Dedifferentiated amniotic fluid mesenchymal stem cell (primary cell): ENCODE results near the gene FUT1.
A peak's percentile ranks its signal among the peaks of the same experiment; 100 is the strongest.

Source experiments
- DNase-seq: peaks from one replicate; pipeline ENCODE4 v3.0.0-alpha.2; 2016; ENCODE audit errors: extremely low spot score

FUT1 gene

DNA sequence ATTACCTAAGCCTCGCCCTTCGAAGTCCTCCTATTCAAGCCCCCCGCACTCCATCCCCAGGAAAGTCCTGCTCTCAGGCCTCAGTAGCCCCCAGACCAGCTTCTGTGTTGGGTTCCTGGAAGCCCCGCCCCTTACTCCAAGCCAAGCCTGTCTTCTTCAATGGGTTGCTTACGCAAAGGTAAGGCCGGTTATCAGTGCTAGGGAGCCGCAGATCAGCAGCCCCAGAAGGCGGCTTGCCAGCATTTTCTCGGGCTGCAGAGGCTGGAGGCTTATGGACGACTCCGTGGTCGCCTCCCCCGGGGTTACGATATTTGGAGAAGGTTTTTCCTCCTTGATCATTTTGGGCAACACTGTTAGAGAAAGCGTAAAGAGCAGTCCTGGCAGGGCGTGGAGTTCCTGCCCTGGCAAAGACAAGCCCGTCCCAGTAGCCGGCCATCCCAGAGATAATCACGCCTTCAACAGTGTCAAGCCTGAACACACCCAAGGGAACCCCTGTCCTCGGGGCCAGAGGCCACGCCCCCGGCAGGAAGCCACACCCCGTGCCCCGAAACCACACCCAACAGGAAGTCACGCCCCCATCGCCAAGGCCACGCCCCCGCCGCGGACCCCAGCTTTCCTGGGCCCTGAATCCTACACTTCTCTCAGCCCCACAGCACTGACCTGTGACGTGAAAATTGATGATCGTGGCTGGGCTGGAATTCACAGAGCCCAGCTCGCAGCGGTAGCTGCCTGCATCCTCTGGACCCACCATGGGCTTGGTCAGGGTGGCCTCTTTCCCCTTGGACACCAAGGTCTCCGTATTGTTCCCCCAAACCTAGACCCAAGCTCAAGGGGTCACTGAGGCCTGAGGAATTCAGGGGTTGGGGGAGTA lies 11.1 kb downstream of the FUT1 start:
- DNase-seq, result no peak

DNA sequence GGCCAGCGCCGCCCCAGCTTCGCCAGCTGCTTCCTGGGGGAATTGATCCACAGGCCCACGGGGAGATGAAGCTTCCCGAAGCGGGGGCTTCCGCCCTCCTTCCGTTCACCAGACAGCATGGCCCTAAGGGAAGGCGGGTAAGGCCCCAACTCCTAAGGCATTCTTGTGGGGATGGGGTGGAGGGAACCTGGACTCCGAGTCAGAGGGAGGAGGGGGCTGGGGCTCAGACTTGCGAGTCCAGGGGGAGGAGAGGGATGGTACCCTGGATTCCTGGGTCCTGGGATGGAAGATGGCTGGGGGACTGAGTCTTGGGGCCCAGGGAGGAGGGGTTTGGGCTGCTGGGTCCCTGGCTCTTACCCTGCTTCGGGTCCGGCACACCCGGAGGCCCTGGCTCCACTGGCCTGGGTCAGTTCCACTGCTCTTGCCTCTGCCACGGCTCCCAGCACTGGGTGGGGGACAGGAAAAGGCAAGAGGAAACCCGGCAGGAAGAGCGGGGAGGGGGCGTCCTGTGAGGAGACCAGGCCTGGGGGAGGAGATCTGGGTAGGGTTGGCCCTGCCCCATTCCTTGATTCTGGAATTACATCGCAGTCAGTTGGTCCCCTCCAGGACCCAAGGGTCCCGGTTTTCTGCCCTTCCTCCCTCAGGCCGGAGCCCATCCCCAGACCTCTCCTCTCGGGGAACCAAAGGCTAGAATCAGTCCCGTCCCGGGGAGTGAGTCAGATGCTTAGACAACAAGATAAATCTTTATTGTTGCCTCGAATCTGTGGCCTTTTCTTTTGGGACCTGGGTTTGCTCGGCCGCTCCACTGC lies 12.1 kb downstream of the FUT1 start, which contains the start of gene RASIP1:
Gene RASIP1 (minus strand): TSS at position 447 of the 809 bp plus-strand sequence. CDS start 328 bp downstream, at position 119.
- DNase-seq, result no peak

DNA sequence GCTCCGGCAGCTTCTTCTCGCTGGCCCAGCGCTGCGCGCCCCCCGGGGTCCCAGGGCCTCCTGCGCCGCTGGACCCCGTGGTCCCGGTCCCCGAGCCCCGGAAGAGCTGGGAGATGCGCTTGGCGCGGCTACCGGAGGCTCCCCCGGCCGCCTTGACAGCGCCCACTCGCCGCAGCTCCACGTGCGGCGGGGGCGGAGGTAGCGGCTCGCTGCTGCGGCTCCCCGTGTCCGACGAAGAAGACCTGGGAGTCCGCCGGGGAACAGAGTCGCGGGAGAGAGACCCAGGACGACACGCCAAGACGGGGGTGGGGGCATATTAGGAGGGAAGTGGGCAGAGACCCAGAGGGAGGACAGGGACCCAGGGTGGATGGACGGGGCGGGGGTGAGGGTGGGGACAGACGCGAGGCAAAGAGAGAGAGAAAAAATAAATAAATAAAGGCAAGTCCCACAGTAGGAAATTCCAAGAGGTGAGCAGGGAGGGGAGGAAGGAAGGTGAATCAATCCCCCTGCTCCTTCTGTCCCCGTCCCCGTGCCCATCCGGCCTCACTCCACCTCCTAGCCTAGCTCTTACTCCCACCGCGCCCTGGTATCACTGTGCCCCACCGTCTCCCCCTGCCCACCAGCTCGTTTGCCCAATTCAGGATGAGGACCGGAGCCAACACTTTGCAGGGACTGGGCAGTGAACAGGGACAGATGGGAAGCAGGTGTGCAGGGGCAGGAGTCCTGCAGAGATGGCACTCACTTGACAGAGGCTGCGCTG lies 12.9 kb downstream of the FUT1 start:
- no peak for DNase-seq

DNA sequence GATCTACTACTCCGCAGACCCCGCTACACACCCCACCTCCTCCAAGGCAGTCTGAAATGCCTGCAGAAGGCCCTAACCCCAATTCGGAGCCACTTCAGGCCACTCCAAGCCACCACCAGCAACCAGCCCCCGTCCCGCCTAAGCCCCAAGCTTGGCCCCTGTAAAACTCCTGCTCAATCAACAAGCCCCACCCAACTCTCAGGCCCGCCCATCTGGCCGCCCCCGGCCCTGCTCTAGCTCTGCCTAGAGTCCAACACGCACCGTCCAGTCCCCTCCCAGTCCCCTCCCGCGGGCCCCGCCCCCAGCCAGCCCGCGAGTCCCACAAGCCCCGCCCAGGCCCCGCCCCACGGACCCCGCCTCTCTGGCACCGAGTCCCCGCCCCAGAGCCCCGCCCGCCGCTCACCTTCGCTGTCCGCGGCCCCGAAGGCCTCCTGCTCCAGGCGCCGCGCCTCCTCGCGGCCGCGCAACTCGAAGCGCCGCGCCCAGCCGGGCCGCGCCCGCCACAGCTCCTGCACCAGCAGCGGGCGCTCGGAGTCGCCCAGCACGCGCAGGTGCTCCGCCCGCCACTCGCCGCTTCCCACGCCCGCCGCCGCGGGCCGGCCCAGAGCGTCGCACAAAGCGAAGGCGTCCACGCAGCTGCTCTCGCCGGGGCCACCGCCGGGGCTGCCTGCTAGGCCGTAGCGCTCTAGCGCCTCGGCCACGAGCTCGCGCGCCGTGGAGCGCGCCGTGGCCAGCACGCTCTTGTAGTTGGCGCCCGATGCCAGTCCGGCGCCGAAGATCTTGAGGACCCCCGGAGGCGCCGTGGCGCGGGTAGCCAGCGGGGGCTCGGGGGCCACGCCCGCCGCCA lies 13.7 kb downstream of the FUT1 start:
- DNase-seq, result no peak

DNA sequence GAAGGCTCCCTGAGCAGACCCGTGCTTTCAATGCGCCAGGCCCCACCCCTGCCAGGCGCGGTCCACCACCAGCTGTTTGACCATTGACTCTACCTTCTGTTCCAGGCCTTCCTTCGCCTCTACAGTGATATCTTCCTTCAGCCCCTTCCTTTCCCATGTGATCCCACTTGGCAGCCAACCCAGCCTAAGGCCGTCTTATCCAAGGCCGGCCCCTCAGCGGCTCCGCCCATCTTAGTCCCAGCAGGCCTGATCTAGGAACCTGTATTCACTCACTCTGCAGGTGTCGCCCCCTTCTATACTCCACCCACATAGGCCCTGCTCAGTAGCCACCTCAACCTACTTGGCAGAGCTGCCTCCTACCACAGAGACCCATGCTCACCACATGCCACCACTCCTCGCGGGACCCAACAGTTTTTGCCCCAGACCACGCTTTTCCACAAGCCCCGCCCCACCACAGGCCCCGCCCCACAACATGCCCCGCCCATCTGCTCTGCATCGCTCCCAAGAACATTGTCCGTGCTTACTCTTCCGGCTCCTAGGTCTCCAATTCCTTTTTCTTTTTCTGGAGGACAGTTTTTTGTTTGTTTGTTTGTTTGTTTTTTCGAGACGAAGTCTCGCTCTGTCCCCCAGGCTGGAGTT lies 15.0 kb downstream of the FUT1 start:
- DNase-seq, result no peak

DNA sequence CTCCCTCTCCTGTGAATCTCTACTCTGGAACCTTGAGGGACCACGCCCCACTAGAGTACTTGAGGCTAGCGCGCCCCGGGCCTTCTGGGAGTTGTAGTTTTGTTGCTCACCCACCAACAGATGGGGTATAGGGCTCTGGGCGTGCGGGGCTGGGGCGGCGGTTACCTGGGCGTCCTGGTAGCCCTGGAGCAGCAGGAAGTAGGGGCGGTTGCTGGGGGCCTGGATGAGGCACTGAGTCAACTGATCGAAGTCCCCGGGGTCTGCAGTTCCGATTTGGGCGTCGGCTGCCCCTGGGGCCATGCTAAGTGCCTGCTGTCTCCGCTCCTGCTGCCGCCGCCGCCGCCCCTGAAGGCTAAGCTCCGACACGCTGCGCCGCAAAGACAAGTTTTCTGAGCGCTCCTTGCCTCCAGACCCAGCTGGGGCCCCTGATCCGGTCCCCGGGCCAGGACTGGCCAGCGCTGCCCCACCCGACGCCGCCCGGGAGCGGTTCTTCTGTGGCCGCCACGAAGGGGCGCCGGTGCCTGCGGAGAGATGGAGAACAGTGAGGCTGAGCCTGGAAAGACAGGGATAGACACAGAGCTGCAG lies 17.3 kb downstream of the FUT1 start:
- DNase-seq, result no peak

DNA sequence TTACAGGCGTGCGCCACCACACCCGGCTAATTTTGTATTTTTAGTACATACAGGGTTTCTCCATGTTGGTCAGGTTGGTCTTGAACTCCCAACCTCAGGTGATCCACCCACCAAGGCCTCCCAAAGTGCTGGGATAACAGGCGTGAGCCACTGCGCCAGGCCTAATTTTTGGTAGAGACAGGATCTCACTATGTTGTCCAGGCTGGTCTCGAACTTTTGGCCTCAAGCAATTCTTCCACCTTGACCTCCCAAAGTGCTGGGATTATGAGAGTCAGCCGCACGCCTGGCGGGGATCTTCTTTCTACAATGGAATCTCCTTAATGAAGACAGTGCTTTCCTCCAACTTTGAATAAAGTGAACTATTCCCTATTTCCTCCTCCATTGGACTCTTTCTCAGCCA lies 17.8 kb downstream of the FUT1 start:
- no peak for DNase-seq

DNA sequence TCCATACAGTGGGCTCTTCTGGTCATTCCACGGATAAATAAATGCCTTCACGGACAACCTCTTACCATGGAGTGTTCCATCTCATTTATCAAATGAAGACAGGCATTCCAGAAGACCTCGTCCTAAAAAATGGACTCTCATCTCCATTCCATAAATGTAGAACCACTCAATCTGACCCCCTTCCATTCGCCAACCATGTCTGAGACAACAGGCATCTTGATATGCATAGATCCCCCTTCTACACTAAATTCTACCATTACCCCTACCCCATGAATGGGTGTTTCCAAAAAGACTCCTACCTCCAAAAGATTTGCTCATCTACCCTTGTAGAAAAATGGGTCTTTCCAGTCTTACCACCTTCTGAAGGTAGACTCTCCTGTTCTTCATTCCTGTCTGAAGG lies 21.0 kb downstream of the FUT1 start:
- no peak for DNase-seq

DNA sequence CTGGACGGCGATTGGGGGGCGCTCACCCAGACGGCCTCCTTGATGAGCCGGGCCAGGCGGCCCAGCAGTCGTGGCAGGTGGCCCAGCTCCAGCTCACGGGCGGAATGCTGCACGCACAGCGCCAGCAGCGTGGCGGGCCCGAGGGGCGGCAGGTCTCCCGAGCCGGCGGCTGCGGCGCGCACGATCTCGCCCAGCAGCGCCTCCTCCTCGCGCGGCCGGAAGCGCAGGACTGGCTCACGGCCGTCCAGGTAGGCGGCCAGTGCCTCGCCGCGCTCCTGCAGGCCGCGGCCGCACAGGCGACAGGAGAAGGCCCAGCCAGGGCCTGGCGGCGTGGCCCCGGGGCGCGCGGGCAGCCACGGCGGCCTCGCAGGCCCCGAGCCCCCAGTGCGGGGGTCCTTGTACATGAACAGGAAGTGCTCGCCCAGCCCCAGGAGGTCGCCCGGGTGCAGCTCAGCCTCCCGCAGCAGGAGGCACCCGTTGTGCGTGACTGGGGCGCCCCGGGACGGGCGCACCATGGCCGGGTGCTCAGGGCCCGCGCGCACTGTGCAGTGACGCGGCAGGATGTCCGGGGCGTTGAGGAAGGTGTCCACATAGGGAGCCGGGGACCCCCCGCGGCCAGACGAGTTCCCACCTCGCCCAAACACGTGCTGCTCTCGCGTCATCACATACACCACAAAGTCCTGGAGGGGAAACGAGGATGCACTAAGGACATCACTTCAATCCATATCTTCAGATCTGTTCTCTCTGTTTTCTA lies 23.4 kb downstream of the FUT1 start:
- DNase-seq, result no peak

DNA sequence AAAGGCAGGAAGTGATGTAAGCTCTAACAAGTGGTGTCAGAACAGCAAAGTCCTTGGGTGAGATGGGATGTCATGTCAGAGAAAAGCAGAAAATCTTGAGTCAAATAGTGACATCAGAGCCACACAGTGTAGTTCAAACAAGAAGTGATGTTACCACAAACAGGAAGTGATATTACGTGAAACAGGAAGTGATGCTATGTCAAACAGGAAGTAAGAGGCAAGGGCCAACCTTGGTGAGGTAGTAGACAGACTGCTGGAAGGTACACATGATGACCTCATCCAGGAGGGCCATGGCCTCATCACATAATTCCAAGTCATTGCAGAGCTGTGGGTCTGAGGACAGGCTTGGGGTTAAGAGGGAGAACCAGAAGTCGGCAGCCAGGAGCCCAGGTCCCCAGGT lies 25.9 kb downstream of the FUT1 start:
- no peak for DNase-seq

DNA sequence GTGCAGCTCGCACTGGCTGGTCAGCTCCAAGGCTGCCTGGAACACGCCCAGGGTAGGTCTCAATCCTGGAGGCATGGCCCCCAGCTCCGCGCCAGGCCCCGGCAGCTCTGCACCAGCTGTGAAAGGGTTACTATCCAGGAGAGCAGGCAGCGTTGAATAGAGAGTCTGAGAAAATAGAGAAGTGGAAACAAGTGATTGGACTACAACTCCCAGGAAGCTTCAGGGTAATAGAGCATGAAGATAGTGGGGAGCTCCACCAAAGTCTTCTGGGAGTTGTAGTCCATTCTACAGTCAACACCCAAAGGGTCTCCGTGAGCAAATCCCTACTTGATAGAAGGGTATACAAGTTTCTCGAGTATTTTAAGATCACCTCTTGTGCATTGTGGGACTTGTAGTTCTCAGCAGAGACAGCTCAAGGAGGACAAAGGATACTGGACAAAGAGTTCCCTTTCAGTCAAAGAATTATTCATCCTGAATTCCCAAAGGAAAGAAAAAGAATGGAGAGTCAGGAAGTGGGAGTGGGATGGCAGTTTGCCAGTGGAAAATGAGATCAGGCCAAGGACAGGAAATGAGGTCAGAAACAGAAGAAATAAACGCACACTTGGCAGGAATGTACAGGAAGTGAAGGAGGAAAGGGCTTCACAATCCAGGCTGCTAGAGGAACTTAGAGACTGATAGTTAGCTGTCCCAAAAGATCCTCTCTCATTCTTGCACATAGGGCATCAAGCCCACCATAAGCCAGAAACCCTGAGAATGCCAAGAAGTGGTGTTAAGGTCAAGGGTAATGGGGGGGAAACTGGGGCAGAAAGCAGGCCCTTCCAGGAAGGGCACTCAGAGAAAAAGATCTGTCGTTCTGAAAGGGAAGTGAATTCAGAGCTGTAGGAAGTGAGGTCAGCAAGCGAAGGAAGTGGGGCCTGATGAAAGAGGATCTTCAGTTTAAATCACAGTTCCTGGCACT lies 27.4 kb downstream of the FUT1 start:
- peak; percentile 33 for DNase-seq

DNA sequence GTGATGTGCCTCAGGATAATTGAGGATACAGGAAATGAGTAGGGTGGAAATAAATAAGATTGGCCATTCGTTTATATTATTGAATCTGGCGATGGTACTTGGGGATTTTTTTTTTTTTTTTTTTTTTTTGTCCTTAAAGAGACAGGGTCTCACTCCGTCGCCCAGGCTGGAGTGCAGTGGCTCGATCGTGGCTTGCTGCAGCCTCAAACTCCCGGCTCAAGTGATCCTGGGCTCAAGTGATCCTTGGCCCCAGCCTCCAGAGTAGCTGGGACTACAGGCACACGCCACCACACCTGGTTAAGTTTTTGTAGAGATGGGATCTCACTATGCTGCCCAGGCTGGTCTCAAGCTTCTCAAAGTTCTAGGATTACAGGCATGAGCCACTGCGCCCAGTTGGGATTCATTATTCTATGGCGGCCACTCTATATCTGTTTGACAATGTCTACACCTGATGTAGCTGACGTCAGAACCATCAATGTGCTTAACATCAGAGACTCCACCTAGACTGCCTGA lies 30.2 kb downstream of the FUT1 start:
- no peak for DNase-seq

DNA sequence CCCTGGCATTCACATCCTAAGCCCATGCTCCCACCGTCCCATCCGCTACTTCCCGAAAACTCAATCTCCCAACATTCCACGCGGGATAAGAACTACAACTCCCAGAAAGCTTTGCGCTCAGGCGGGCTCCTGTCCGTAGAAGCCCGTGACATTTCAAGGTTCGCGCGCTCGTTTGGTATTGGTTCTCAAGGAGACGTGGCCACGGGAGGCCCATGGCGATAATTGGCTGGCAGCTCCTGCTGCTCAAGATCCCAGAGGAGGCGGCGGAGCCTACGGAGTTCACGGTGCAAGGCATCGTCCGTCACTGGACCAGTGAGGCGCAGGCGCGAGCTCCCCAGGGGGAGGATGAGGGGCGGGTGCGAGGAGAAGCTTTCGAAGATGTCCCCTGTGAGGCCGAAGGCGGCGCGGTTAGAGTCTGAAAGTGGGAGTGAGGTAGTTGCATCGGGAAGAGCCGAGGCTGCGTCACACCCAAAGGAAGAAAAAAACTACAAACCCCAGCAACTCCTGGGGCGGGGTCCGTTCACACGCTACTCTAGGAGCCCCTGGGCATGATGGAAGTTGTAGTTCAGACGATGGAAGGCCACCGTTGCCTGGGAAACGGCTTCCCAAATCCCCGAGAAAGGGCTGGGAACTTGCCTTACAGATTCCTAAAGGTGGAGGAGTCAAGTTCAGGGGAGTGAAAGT lies 31.7 kb downstream of the FUT1 start:
- DNase-seq, result peak; percentile 100

DNA sequence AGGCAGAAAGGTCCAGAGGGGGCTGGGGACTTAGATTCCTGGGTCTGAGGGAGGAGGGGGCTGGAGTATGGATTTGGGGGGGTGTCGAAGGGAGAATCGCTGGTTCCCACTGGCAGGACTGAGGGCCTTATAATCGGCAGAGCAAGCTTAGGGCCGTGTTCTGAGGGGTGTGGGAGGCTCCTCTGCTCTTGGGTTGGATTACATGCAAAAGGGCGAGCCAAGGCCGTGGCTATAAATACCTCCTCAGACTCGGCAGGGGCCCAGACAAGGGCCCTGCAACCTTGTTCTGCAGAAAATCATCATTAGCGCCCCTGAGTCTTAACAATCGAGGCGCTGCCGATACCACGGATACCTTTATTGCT lies 32.2 kb downstream of the FUT1 start:
- DNase-seq, result no peak

DNA sequence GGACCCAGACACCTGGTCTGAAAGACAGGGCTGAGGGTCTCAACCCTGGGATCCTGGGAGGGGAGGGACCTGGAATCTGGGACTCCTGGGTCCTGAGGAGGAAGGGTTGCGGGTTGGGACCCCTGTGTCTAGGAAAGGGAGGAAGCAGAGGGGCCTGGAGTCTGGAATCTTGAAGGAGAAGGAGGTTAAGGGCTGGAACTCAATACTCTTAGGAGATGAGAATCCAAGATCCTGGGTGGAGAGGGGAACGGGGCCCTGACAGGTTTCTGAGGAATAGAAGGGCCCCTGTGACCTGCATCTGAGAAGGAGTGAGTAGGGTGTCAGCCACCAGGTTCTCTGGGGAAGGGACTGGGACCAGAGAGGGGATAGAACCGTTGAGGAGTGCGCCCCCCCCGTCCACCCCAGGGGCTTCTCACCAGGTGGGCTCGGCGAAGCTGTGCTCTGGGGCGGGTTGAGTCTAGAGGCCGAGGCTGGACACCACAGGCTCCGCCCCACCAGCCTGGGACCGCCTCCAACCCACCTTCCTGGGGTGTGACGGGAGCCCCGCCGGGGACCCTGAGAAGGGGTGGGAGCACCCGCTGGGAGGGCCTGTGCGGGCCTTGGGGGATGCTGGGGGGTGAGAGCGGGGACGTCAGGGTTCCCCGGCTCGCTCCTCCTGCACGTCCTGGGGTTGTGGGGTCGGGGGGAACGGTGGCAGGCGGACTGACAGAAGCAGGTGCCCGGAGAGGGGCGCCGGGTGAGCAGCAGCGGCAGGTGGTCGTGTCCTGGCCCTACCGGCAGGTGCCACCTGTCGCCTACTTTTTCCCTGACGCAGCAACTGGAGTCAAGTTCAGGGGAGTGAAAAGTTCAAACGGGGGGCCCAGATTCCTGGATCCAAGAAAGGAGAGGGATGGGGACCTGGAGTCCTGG lies 32.9 kb downstream of the FUT1 start, which contains the start of gene MAMSTR:
Gene MAMSTR (minus strand): TSS at position 463 of the 909 bp plus-strand sequence. CDS start 694 bp downstream, outside the sequence.
- no peak for DNase-seq

DNA sequence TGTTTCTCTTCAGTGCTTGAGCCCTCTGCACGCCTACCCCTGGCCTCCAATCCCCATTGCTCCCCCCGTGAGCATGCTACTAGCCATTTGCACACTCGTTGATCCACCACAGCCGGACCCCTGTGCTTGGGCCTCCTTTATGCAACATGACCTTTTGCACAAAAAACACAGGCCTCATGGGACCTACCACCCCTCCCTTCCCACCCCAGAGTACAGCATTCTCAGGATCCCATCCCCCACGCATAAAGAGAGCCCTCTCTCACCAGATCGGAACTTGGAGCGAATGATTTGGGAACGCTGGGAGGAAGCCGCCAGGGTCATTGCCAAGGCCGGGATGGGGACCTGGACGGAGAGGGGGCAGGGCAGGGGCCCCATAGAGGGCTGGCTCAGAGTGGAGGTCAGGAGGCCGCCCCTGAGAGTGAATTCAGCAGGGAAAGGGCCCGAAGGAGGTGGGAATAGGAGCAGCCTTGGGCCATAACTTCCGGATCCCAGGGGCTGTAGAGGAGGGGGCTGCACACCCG lies 33.7 kb downstream of the FUT1 start:
- no peak for DNase-seq
